BLaER1 treated with 17β-estradiol and CSF1 and Interleukin-3, amounts not matched to agents 10 nM and 100 nM (cell line): Measurements from ENCODE around the gene SBDS.
A peak's percentile ranks its signal among the peaks of the same experiment; 100 is the strongest.
"Not testable (repeated sequence)": the region's sequence is repeated elsewhere in the genome, so short reads cannot be mapped to it uniquely, and the experiment has no call there.

Experiments used
- H3K27ac ChIP-seq, 11 experiments: shearing (Covaris generic); formaldehyde crosslinking; 2 replicates each; pipeline ENCODE4 v1.8.1; 2022
- H3K27me3 ChIP-seq, 11 experiments: shearing (Covaris generic); formaldehyde crosslinking; 2 replicates each; pipeline ENCODE4 v1.8.1; 2022
- H3K36me3 ChIP-seq, 11 experiments: shearing (Covaris generic); formaldehyde crosslinking; 2 replicates each; pipeline ENCODE4 v1.8.1; 2022
- H3K4me1 ChIP-seq, 10 experiments: shearing (Covaris generic); formaldehyde crosslinking; 2 replicates each; pipeline ENCODE4 v1.8.1; 2022
- H3K4me2 ChIP-seq, 11 experiments: shearing (Covaris generic); formaldehyde crosslinking; 2 replicates each; pipeline ENCODE4 v1.8.1; 2022
- H3K4me3 ChIP-seq, 10 experiments: shearing (Covaris generic); formaldehyde crosslinking; 2 replicates each; pipeline ENCODE4 v1.8.1; 2022
- H3K9ac ChIP-seq, 11 experiments: shearing (Covaris generic); formaldehyde crosslinking; 2 replicates each; pipeline ENCODE4 v1.8.1; 2022
- H3K9me3 ChIP-seq, 11 experiments: shearing (Covaris generic); formaldehyde crosslinking; replicated peaks in 1 of 11; 2 replicates each; pipeline ENCODE4 v1.8.1; 2022
- H4K20me1 ChIP-seq, 11 experiments: shearing (Covaris generic); formaldehyde crosslinking; 2 replicates each; pipeline ENCODE4 v1.8.1; 2022
- Cebpa-rat ChIP-seq, 11 experiments: shearing (Covaris generic); IDR thresholded peaks; 2 replicates each; pipeline ENCODE4 v1.8.1; 2022

Gene SBDS

GRCh38 chr7:66995050-66995776 is at the start of gene SBDS:
TSS of gene SBDS (minus strand) at chr7:66995586. CDS start at chr7:66995417, 169 bp downstream.
- not testable (repeated sequence) for H3K9me3 ChIP-seq, H3K27me3 ChIP-seq
- Histone ChIP-seq H3K27ac (peak within 1 kb of the TSS; percentile 83 to 96 (median 88)), H3K4me3 (peak within 1 kb of the TSS; percentile 76 to 94 (median 86)), H3K36me3 (peaks cover 31 to 55% (median 50%) of the 10 kb centered on the region in 11 experiments), H3K4me2 (peak within 1 kb of the TSS; percentile 71 to 93 (median 83)), H3K4me1 (peaks cover 16 to 22% (median 18%) of the 10 kb centered on the region in 10 experiments; a peak in 18 of 20 replicates), H3K9ac (peak within 1 kb of the TSS; percentile 88 to 97 (median 92)), H4K20me1 (peaks cover 0 to 29% (median 7%) of the 10 kb centered on the region in 11 experiments; a peak in 9 of 22 replicates)

- H3K4me2 ChIP-seq, H3K9me3 ChIP-seq, H3K4me3 ChIP-seq, H3K27me3 ChIP-seq, H3K9ac ChIP-seq, H3K27ac ChIP-seq: not testable (repeated sequence)
- H4K20me1 ChIP-seq: peaks cover 0 to 23% (median 5%) of the 10 kb centered on the region in 11 experiments; a peak in 8 of 22 replicates
- peaks cover 7 to 28% (median 17%) of the 10 kb centered on the region in 11 experiments; a peak in 15 of 22 replicates for H3K36me3 ChIP-seq
- H3K4me1 ChIP-seq: peaks cover 4 to 15% (median 11%) of the 10 kb centered on the region in 10 experiments; a peak in 17 of 20 replicates
Measured at GRCh38 chr7:67043559-67043930, 48.2 kb upstream of the SBDS start.

- Histone ChIP-seq H4K20me1 (peaks cover 0 to 23% (median 5%) of the 10 kb centered on the region in 11 experiments; a peak in 8 of 22 replicates), H3K27ac (peak overlapping the region in 2 of 11 experiments; percentile 10 to 15; a peak in 1 of 22 replicates), H3K4me2 (peak overlapping the region in 5 of 11 experiments; percentile 14 to 33 (median 18); a peak in 4 of 22 replicates), H3K4me1 (peaks cover 4 to 15% (median 11%) of the 10 kb centered on the region in 10 experiments; a peak in 17 of 20 replicates), H3K36me3 (peaks cover 7 to 28% (median 17%) of the 10 kb centered on the region in 11 experiments; a peak in 16 of 22 replicates)
- not testable (repeated sequence) for H3K27me3 ChIP-seq, H3K4me3 ChIP-seq, H3K9me3 ChIP-seq, H3K9ac ChIP-seq
Measured at GRCh38 chr7:67042781-67043558, 47.6 kb upstream of the SBDS start.

GRCh38 chr7:67040832-67041231 is 45.4 kb upstream of the SBDS start:
- H3K36me3 ChIP-seq: peaks cover 8 to 37% (median 20%) of the 10 kb centered on the region in 11 experiments; a peak in 18 of 22 replicates
- H4K20me1 ChIP-seq: peaks cover 0 to 20% (median 5%) of the 10 kb centered on the region in 11 experiments; a peak in 8 of 22 replicates
- not testable (repeated sequence) for H3K9ac ChIP-seq, H3K4me3 ChIP-seq, H3K4me2 ChIP-seq, H3K27me3 ChIP-seq, H3K9me3 ChIP-seq, H3K27ac ChIP-seq
- peaks cover 4 to 15% (median 11%) of the 10 kb centered on the region in 10 experiments; a peak in 17 of 20 replicates for H3K4me1 ChIP-seq

- H3K4me1 ChIP-seq, H4K20me1 ChIP-seq, H3K27ac ChIP-seq, H3K27me3 ChIP-seq, H3K9ac ChIP-seq, H3K9me3 ChIP-seq, H3K4me2 ChIP-seq, H3K4me3 ChIP-seq: not testable (repeated sequence)
- peaks cover 17 to 48% (median 26%) of the 10 kb centered on the region in 11 experiments for H3K36me3 ChIP-seq
Measured at GRCh38 chr7:67036432-67037395, 41.3 kb upstream of the SBDS start.

- H3K27ac ChIP-seq: no peak overlapping the region
Measured at GRCh38 chr7:67033251-67033650, 37.9 kb upstream of the SBDS start.

GRCh38 chr7:67031685-67032084 is 36.3 kb upstream of the SBDS start:
- not testable (repeated sequence) for H3K4me1 ChIP-seq, H3K27ac ChIP-seq, H3K4me2 ChIP-seq, H3K4me3 ChIP-seq, H3K27me3 ChIP-seq, H4K20me1 ChIP-seq, H3K9ac ChIP-seq
- peaks cover 29 to 68% (median 52%) of the 10 kb centered on the region in 11 experiments for H3K36me3 ChIP-seq
- peaks cover 7 to 20% (median 15%) of the 10 kb centered on the region in 11 experiments; a peak in 19 of 22 replicates for H3K9me3 ChIP-seq

More at GRCh38 chr7:67033251-67033650, 37.9 kb upstream of the SBDS start:
- Histone ChIP-seq H3K9ac (no peak overlapping the region), H3K36me3 (peaks cover 28 to 59% (median 43%) of the 10 kb centered on the region in 11 experiments), H4K20me1 (no peaks in the 10 kb centered on the region), H3K4me2 (no peak overlapping the region), H3K4me3 (no peak overlapping the region), H3K4me1 (no peaks in the 10 kb centered on the region), H3K9me3 (peaks cover 7 to 20% (median 15%) of the 10 kb centered on the region in 11 experiments; a peak in 19 of 22 replicates), H3K27me3 (no peaks in the 10 kb centered on the region)
- no peak for TF ChIP-seq Cebpa-rat (IDR thresholded peaks at IDR 0.05)

- not testable (repeated sequence) for H3K27ac ChIP-seq, H3K9ac ChIP-seq, H3K4me2 ChIP-seq
Measured at GRCh38 chr7:67025459-67025858, 30.1 kb upstream of the SBDS start.

More at GRCh38 chr7:67025459-67025858, 30.1 kb upstream of the SBDS start:
- H3K4me3 ChIP-seq, H3K4me1 ChIP-seq, H3K9me3 ChIP-seq, H3K27me3 ChIP-seq, H4K20me1 ChIP-seq: not testable (repeated sequence)
- peaks cover 41 to 95% (median 72%) of the 10 kb centered on the region in 11 experiments for H3K36me3 ChIP-seq
